Coronary artery (tissue), 2 donors: ENCODE results near the gene DENND2A.

Experiments used
- DNase-seq: peaks from one replicate; pipeline ENCODE4 v3.0.0-alpha.2; 2017; ENCODE audit warnings: low spot score
- H3K27ac ChIP-seq, 2 donors: fragments of 200-600 bp; sonication (generic); one replicate each; pipeline ENCODE4 v1.5.1; 2016 to 2019
- H3K4me3 ChIP-seq: fragments of 200-600 bp; sonication (generic); 2 replicates; pipeline ENCODE4 v1.5.1; 2016; ENCODE audit warnings: mild to moderate bottlenecking, moderate library complexity
- CTCF ChIP-seq: fragments of 200-600 bp; sonication (generic); IDR thresholded peaks from one replicate; pipeline ENCODE4 v1.5.1; 2019; ENCODE audit warnings: antibody characterized with exemption

Gene DENND2A, protein sequence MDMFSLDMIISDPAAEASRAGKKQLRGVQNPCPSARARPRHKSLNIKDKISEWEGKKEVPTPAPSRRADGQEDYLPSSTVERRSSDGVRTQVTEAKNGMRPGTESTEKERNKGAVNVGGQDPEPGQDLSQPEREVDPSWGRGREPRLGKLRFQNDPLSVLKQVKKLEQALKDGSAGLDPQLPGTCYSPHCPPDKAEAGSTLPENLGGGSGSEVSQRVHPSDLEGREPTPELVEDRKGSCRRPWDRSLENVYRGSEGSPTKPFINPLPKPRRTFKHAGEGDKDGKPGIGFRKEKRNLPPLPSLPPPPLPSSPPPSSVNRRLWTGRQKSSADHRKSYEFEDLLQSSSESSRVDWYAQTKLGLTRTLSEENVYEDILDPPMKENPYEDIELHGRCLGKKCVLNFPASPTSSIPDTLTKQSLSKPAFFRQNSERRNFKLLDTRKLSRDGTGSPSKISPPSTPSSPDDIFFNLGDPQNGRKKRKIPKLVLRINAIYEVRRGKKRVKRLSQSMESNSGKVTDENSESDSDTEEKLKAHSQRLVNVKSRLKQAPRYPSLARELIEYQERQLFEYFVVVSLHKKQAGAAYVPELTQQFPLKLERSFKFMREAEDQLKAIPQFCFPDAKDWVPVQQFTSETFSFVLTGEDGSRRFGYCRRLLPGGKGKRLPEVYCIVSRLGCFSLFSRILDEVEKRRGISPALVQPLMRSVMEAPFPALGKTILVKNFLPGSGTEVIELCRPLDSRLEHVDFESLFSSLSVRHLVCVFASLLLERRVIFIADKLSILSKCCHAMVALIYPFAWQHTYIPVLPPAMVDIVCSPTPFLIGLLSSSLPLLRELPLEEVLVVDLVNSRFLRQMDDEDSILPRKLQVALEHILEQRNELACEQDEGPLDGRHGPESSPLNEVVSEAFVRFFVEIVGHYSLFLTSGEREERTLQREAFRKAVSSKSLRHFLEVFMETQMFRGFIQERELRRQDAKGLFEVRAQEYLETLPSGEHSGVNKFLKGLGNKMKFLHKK

DNA sequence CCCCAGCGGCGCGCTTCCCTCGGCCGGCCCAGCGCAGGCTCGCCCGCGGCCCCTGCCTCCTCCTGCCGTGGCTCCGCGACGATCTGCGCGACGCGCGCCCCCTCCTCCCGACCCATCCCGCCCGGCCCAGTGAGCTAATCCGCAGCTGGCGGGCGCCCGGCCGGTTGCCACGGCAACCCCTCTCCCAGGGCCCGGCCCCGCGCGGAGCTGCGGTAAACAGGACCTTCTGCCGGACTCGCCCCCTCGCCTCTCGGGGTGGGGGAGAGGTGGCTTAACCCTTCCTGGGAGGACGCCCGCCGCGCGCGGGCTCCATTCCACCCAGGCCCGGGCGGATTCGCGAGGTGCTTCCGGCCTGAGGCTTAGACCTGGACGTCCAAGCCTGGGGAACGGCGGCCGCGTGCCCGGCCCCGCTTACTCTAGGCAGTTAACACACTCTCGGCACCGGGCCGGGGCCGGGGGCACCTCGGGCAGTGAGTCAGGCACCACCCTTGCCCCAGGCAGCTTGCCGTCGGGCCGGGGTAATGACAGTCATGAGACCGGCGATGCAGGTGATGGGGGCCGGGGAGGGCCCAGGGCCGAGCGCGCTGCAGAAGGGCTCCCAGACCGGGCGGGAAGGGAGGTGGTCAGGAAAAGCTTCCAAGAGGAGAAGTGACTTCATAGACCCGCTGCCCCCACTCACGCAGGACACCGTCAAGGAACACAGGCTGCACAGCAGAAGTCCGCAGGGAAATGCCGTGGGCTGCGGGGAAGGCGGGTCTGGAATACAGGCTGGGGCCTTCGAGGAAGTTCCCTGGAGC, at the start of gene DENND2A:
DENND2A (minus strand) TSS at position 87 of the 797 bp plus-strand sequence. CDS start 38,416 bp downstream, outside the sequence.
- Histone ChIP-seq H3K27ac (peak within 1 kb of the TSS; percentile 0 to 88), H3K4me3 (peak within 1 kb of the TSS; percentile 81)
- DNase-seq = no peak
- no peak for TF ChIP-seq CTCF

- no peak overlapping the region for H3K27ac ChIP-seq
- DNase-seq = peak; percentile 33
- no peak for TF ChIP-seq CTCF
- no peak overlapping the region for H3K4me3 ChIP-seq
Measured at GRCh38 chr7:140689199-140690152, 48.9 kb upstream of the DENND2A start.

- no peak overlapping the region for H3K27ac ChIP-seq
- no peak overlapping the region for H3K4me3 ChIP-seq
- TF ChIP-seq CTCF = no peak
- DNase-seq = no peak
Measured at GRCh38 chr7:140688341-140688740, 47.7 kb upstream of the DENND2A start.

GRCh38 chr7:140686921-140687320, 46.3 kb upstream of the DENND2A start:
- Histone ChIP-seq H3K27ac (no peak overlapping the region), H3K4me3 (no peak overlapping the region)
- peak; percentile 31 for DNase-seq
- TF ChIP-seq CTCF = no peak

- Histone ChIP-seq H3K27ac (no peak overlapping the region), H3K4me3 (no peak overlapping the region)
- DNase-seq = peak; percentile 49
Measured at GRCh38 chr7:140685407-140686087, 44.9 kb upstream of the DENND2A start.

More at GRCh38 chr7:140685407-140686087, 44.9 kb upstream of the DENND2A start:
- no peak for TF ChIP-seq CTCF
